AG09309 (cell line): ENCODE results near the gene PAPOLB.

Experiments
- DNase-seq: peaks from one replicate; pipeline ENCODE4 v3.0.0-alpha.2; 2010; ENCODE audit warnings: low read depth
- H3K4me3 ChIP-seq: 2 replicates; pipeline ENCODE4 v1.5.1; 2011; ENCODE audit warnings: mild to moderate bottlenecking, low read depth, low read length, moderate library complexity; ENCODE audit not compliant: control insufficient read depth
- CTCF ChIP-seq: IDR thresholded peaks from 2 replicates; pipeline ENCODE4 v1.5.1; 2011; ENCODE audit warnings: mild to moderate bottlenecking, low read depth, low read length, inconsistent platforms; ENCODE audit not compliant: insufficient read depth, control insufficient read depth; ENCODE audit errors: missing control alignments

The PAPOLB gene

GRCh38 chr7:4878336-4879335 lies 16.8 kb upstream of the PAPOLB start:
- no peak overlapping the region for H3K4me3 ChIP-seq
- no peak for TF ChIP-seq CTCF
- DNase-seq = no peak

GRCh38 chr7:4876586-4876985 lies 14.8 kb upstream of the PAPOLB start:
- no peak for DNase-seq
- TF ChIP-seq CTCF = no peak
- H3K4me3 ChIP-seq = no peak overlapping the region

- no peak for DNase-seq
- H3K4me3 ChIP-seq = no peak overlapping the region
- TF ChIP-seq CTCF = no peak
These were observed 13.6 kb upstream of the PAPOLB start for GRCh38 chr7:4875391-4875790.

- no peak for DNase-seq
- no peak overlapping the region for H3K4me3 ChIP-seq
- TF ChIP-seq CTCF = no peak
These were observed 11.5 kb upstream of the PAPOLB start for GRCh38 chr7:4873071-4873944.

- TF ChIP-seq CTCF = no peak
- no peak overlapping the region for H3K4me3 ChIP-seq
- no peak for DNase-seq
These were observed 10.3 kb upstream of the PAPOLB start for GRCh38 chr7:4871930-4872675.
